DMS114 treated with DMSO at 0.1 percent for 48 hours (cell line): Measurements from ENCODE around the gene MED10.
"Not testable (repeated sequence)": the region's sequence is repeated elsewhere in the genome, so short reads cannot be mapped to it uniquely, and the experiment has no call there.

Experiments
- DNase-seq: peaks from one replicate; lab custom pipeline; 2025; ENCODE audit not compliant: unreplicated experiment; lab: John Stamatoyannopoulos, UW

MED10 gene

DNA sequence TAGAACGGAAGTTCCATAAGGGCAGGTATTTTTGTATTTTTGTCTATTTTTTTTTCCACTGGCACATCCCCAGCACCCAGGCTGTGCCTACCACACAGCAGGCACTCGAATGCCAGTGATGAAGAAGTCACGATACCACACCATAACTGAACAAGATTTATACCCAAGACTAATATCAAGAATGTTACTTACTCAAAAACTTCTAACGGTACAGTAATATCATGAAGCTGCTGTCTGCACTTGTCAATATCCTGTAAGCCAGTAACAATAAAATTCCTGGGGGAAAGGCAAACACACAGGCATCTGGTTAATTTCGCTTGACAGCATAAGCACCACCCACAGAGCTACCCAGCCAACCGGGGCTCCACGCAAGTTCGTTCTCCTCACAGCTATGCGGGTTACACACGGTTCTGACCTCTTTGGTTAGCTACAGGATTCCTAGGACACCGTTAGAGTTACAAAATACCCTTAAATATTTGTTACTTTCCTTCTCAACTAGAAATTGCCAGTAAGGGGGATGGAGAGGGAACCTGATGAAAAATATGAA is 1.3 kb downstream of the MED10 start:
- no peak for DNase-seq

- no peak for DNase-seq
These were observed 5.1 kb downstream of the MED10 start for GRCh38 chr5:6373081-6373846.

DNA sequence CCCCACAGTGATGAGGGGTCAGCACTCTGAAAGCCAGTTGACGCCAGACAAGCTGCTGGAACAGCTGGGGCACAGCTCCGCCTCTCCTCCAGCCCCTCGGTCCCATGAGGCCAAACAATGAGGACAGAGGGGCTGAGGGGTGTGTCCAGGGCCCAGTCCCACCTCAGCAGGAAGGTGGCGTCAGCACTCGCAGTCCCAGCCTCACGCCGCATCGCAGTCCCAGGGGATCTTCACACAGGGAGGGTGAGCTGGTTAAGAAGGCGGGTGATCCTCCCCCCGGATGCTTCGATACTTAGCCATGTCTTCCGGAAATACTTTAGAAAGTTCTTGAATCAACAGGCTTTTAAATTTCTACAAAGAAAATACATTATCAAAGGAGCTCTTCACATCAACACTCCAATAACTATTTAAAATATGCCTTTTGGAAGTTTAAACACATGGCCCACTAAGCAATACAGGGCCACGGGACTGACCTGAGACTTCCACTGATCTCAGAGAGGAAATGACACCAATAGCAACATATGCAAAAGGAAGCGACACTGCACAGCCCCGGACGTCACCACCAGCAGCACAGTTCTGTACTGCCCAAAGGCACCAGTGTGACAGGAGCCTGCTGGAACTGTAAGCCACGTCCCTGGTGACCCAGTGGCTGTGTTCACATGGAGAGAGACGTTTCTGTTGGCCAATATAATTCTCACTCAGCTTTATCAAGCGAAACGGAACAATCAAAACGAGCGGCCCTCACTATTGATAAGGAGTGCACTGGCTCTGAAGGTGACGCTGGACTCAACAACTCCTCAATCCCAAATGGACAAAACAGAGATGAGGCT is 5.9 kb downstream of the MED10 start:
- DNase-seq: no peak

GRCh38 chr5:6371079-6371810 is 7.1 kb downstream of the MED10 start:
- DNase-seq: no peak

DNA sequence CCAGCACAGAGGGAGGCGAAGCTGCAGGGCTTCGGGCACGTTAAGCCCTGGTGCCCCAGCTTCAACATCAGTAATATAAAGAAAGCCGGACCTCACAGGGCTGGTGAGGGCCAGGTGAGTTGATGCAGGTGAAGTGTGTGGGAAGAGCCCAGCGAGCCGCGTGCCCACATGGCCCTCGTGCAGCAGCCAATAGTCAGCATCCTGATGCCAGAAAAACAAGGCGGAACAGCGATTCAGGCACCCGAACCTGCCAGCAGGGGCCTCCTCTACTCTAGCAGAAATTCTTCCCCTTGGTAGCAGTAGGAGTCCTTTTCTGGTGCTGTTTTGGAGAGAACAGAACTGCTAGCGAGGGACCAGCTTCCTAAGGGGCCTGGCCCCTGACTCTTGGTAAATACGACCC is 7.8 kb downstream of the MED10 start:
- peak; percentile 1 for DNase-seq

GRCh38 chr5:6365977-6366590 is 12.3 kb downstream of the MED10 start:
- no peak for DNase-seq

DNA sequence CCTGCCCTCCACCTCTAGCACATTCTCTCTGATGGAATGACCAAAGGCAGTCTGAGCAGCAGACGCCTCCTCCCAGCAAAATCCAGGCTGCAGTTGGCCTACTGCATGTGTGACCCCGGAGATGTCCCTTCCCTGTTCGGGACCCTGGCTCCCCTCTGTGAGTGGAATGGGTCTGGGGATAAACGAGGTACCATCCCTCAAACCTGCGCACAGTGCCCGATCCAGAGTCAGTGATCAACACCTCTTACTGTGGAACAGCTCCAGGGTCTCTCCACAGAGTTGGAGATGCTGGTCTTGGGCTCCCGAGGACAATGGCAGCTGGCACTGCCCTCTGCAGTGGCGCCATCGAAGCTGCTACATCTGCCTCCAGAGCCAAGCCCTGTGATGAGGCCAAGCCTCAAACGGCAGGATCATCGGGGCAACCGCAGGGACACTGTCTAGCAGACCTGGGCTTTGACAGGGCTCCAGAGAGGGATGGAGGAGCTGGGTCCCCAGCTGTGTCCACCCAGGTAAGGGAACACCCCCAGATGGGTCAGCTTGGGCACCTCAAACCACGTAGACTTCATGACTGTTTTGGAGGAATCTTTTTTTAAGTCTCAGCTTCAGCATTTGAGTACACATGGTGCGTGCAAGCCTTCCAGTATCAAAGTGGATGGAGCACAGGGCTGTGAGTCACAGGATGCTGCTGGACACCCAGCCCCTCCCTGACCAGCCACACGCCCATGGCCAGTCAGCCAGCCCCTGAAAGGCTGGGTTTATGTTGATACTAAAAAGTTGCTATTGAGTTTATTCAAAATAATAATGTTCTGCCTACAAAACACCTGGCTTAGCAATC is 13.0 kb downstream of the MED10 start:
- DNase-seq: no peak

- DNase-seq: not testable (repeated sequence)
These were observed 14.8 kb downstream of the MED10 start for GRCh38 chr5:6363454-6364011.

DNA sequence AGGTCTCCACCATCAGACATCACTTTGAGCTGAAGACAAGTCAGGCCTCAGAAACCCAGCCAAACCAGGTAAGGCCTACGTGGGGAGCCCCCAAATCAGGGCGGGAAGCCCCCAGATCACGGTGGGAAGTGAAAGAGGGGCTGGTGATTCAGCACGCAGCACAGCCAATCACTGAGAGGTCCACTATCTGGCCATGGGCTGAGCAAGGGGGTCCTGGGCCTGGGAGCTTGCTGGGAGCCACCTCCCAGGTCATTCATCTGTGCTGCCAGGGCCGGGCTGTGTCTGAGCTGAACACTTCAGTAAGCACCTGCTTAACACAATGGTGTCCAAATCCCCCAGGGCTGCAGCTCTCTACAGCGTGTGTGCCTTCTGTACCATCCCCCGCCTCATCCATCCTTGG is 15.5 kb downstream of the MED10 start:
- DNase-seq: no peak

GRCh38 chr5:6361101-6361500 is 17.2 kb downstream of the MED10 start:
- no peak for DNase-seq

GRCh38 chr5:6360323-6361072 is 17.8 kb downstream of the MED10 start:
- no peak for DNase-seq

DNA sequence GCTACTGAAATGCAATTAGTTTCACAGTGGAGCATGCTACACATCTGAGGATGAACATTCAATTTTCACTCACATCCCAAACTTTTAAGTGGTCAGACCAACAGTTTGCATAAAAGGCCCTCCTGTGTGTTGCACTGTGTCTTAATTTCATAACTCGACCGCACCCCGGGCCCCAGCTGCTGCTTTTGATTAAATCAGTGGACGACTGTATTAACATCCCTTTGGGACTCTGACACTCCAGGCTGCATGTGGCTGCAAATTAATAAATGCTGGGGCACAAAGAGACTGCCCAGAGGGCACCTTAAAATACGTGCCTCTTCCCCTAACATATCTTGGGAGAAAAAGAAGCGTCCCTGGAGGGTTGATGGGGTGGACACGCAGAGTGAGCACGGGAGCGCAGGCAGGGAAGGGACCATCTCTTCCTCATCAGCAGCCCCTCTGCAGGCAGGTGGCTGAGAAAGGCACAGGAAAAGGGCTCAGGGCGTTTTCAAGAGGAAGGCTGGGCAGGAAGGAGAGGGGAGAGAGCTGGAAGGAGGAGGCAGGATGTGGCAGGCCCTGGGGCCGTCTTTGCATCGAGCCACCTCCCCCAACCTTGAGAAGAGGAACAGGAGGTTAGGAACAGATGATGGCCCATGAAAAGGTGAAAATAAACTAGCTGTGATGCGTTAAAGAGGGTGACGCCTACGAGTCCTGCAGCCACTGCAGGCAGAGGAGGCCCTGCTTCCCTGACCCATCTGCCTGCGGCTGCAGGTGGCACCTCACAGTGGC is 18.6 kb downstream of the MED10 start:
- DNase-seq: no peak

DNA sequence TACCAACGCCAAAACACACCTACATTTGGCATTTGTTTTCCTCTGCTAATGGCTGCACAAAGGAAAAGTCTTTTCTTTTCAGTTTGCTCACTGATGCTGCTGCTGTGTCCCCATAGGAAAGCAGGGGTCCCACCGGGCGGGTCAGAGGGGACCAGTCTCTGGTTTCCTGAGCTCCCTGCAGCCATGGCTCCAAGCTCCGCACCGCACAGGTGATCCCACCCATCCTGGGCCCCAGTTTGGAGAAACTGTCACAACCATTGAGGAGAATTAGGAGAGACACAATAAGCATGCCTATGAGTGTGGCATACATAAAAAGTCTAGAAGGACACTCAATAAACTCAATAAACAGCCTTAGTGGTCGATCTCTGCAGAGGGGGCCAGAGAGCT is 19.9 kb downstream of the MED10 start:
- no peak for DNase-seq

GRCh38 chr5:6357817-6358433 is 20.4 kb downstream of the MED10 start:
- DNase-seq: not testable (repeated sequence)

DNA sequence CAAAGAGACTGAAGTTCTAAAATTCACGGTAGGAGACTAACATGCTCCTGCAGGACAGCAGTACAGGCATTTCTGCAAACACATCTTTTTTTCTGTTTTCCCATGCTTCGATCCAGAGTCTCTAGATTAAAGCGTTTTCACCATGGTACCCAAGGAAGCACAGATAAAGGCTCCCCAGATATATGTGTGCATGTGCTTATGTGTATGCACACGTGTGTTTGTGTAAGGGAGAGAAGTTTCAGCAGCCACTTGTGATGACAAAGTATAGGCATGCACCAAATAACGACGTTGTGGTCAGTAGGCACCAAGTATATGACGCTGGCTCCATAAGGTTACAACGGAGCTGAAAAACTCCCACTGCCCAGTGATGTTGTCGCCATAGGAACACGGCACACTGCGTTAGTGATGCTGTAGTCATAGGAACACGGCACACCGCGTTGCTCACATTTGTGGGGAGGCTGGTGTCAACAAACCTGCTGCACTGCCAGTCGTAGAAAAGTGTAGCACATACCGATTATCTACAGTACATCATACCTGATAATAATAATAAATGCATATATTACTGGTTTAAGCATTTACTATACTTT is 21.7 kb downstream of the MED10 start:
- DNase-seq: no peak

DNA sequence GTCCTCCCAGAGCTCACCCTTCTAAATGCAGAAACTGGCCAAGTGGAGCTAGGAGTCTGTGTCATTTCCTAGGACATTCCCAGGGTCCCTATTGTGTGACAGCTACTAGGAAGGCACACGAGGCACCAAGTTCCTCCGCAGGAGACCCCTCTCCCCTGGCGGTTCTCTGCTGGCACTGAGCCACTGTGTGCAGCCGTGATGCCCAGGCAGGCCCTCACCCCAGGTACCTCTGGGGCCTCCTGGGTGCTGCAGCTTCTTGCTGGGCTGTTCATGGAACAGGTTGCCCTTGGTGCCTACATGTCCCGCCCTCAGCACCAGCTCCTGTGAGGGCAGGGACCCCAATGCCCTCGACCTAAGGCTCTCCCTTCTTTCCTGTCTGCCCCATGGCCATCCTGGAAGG is 23.1 kb downstream of the MED10 start:
- no peak for DNase-seq

- DNase-seq: no peak
These were observed 23.5 kb downstream of the MED10 start for GRCh38 chr5:6354848-6355247.
